ENCODE results near the gene FAM114A1. TPM values are rescaled to one million over a fixed set of nuclear protein-coding genes. Genes with fewer than 3 reads are reported as not detected.

Gene FAM114A1
- total RNA-seq, 3 donors from 2014 or later (not counting 1 experiment from before 2014, with no cell fraction given), result 0.31 to 0.70 TPM; not detected in 1

GRCh38 chr4:38905652-38906385 lies 38.2 kb downstream of the FAM114A1 start:
- no peaks in the 10 kb centered on the region for H3K27me3 ChIP-seq (ENCODE audit: control insufficient read depth, insufficient read depth, low read length)
- Mint-ChIP-seq H3K27ac (no peak overlapping the region), H3K9me3 (no peaks in the 10 kb centered on the region), H3K4me1 (no peaks in the 10 kb centered on the region), H3K36me3 (no peaks in the 10 kb centered on the region), H3K27me3 (ENCODE audit: low read depth in 2 of 2) (peaks cover 0 to 2% of the 10 kb centered on the region in 2 donors), H3K4me3 (no peak overlapping the region)
- no peak overlapping the region for H3K27ac ChIP-seq (ENCODE audit: low read length)
- H3K9me3 ChIP-seq (ENCODE audit: control insufficient read depth, insufficient read depth, low read length), result no peaks in the 10 kb centered on the region
- ATAC-seq (no peak), DNase-seq (no peak)
- intact Hi-C loops (cut with micrococcal nuclease), result no loop called here
- no peaks in the 10 kb centered on the region for H3K36me3 ChIP-seq (ENCODE audit: control insufficient read depth, insufficient read depth, low read length)
- no peak overlapping the region for H3K4me3 ChIP-seq (ENCODE audit: low read length)
- WGBS (ENCODE audit: insufficient coverage), result 41% methylated on average over 10 of the region's 10 CpGs
- no peaks in the 10 kb centered on the region for H3K4me1 ChIP-seq (ENCODE audit: control insufficient read depth, insufficient read depth, low read length)
- TF ChIP-seq, protein P1, sequence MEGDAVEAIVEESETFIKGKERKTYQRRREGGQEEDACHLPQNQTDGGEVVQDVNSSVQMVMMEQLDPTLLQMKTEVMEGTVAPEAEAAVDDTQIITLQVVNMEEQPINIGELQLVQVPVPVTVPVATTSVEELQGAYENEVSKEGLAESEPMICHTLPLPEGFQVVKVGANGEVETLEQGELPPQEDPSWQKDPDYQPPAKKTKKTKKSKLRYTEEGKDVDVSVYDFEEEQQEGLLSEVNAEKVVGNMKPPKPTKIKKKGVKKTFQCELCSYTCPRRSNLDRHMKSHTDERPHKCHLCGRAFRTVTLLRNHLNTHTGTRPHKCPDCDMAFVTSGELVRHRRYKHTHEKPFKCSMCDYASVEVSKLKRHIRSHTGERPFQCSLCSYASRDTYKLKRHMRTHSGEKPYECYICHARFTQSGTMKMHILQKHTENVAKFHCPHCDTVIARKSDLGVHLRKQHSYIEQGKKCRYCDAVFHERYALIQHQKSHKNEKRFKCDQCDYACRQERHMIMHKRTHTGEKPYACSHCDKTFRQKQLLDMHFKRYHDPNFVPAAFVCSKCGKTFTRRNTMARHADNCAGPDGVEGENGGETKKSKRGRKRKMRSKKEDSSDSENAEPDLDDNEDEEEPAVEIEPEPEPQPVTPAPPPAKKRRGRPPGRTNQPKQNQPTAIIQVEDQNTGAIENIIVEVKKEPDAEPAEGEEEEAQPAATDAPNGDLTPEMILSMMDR (IDR thresholded peaks at IDR 0.05), result no peak

DNA sequence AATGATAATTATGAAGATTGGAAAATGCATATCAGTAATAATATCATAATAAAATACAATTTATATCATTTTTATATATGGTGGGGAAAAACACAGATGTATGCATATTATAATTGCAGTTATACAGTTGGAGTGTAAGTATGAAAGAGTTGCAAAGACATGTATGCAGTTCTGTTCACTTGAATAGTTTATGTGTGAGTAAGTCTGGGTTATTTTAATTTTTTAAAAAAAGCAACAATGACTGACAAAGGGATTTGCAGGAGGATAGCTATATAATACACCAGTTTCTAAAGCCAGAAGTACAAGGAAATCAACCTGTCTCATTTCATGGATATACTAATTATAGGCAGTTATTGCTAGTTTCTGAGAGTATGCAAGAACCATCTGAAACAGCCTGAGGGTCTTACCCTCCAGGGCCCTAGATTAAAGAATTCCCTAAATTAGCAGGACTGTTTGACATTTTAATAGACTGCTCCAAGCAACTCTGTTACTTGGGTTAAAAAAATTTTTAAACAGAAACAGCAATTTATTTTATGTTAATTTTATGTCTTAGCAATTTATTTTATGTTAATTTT lies 40.2 kb downstream of the FAM114A1 start:
- intact Hi-C loops (cut with micrococcal nuclease), result no loop called here

GRCh38 chr4:38909015-38909414 lies 41.4 kb downstream of the FAM114A1 start:
- no peak overlapping the region for H3K4me3 ChIP-seq (ENCODE audit: low read length)
- Mint-ChIP-seq H3K27ac (no peak overlapping the region), H3K4me1 (no peaks in the 10 kb centered on the region), H3K27me3 (ENCODE audit: low read depth in 2 of 2) (no peaks in the 10 kb centered on the region), H3K9me3 (no peaks in the 10 kb centered on the region), H3K36me3 (no peaks in the 10 kb centered on the region), H3K4me3 (no peak overlapping the region)
- WGBS (ENCODE audit: insufficient coverage), result 100% methylated on average over 1 of the region's 3 CpGs
- TF ChIP-seq, protein P1 (IDR thresholded peaks at IDR 0.05), result no peak
- no peak overlapping the region for H3K27ac ChIP-seq (ENCODE audit: low read length)
- H3K36me3 ChIP-seq (ENCODE audit: control insufficient read depth, insufficient read depth, low read length), result no peaks in the 10 kb centered on the region
- no peaks in the 10 kb centered on the region for H3K4me1 ChIP-seq (ENCODE audit: control insufficient read depth, insufficient read depth, low read length)
- intact Hi-C loops (cut with micrococcal nuclease), result no loop called here
- ATAC-seq (no peak), DNase-seq (no peak)
- H3K27me3 ChIP-seq (ENCODE audit: control insufficient read depth, insufficient read depth, low read length), result no peaks in the 10 kb centered on the region
- H3K9me3 ChIP-seq (ENCODE audit: control insufficient read depth, insufficient read depth, low read length), result no peaks in the 10 kb centered on the region

More for the DNA sequence above, 40.2 kb downstream of the FAM114A1 start:
- Mint-ChIP-seq H3K27me3 (ENCODE audit: low read depth in 2 of 2) (no peaks in the 10 kb centered on the region), H3K36me3 (no peaks in the 10 kb centered on the region), H3K27ac (no peak overlapping the region), H3K4me1 (no peaks in the 10 kb centered on the region), H3K4me3 (no peak overlapping the region), H3K9me3 (no peaks in the 10 kb centered on the region)
- no peaks in the 10 kb centered on the region for H3K4me1 ChIP-seq (ENCODE audit: control insufficient read depth, insufficient read depth, low read length)
- no peaks in the 10 kb centered on the region for H3K9me3 ChIP-seq (ENCODE audit: control insufficient read depth, insufficient read depth, low read length)
- TF ChIP-seq, protein P1 (IDR thresholded peaks at IDR 0.05), result no peak
- no peaks in the 10 kb centered on the region for H3K27me3 ChIP-seq (ENCODE audit: control insufficient read depth, insufficient read depth, low read length)
- no peak for DNase-seq
- ATAC-seq, result no peak
- H3K4me3 ChIP-seq (ENCODE audit: low read length), result no peak overlapping the region
- no peak overlapping the region for H3K27ac ChIP-seq (ENCODE audit: low read length)
- H3K36me3 ChIP-seq (ENCODE audit: control insufficient read depth, insufficient read depth, low read length), result no peaks in the 10 kb centered on the region

Data from natural killer cell (primary cell).